ENCODE measurements around the gene TARP.

Gene TARP

DNA sequence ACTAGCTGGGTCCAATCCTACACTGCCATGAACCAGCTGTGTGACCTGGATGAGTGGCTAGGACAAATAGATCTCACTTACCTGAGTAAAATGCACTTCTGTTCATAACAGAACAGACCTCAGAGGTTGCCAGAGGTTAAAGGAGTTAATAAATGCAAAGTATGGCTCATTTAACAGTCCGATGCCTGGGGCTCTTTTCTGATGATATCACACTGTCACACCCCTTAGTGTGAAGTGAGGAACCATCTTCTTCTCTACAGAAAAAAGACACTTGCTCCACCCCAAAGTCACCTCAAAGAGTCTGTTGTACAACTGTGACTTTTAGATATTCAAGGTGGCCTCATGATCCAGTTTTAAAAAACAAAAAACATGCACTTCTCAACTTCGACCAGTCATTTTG lies 21.5 kb upstream of the TARP start:
- no peak for DNase-seq (ENCODE audit: low spot score)
- no peak for TF ChIP-seq CTCF (IDR thresholded peaks at IDR 0.05; ENCODE audit: borderline replicate concordance, control extremely low read depth, extremely low read depth, insufficient read depth, missing control alignments)
- in situ Hi-C loops (cut with MboI; ENCODE audit: low sequenced_read_pairs, unreplicated experiment): no loop called here

DNA sequence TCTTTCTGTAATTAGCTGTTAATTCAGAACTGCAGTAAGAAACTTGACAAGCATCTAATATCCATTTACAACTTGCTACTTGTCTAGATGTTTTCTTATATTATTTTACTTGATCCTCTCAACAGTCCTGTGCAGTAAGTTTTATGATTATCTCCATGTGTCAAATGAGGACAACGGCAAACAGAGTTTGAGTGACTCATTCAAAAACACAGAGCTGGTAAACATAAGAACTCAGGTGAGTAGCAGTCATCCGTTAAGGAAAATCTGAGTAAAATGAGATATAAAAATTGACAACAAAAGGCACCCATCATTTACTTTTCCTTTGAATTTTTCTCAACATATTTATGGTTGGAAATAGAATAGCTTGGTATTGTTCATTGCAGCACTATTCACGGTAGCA lies 19.0 kb upstream of the TARP start:
- no peak for TF ChIP-seq CTCF (IDR thresholded peaks at IDR 0.05; ENCODE audit: borderline replicate concordance, control extremely low read depth, extremely low read depth, insufficient read depth, missing control alignments)
- no peak for DNase-seq (ENCODE audit: low spot score)
- in situ Hi-C loops (cut with MboI; ENCODE audit: low sequenced_read_pairs, unreplicated experiment): no loop called here

- DNase-seq (ENCODE audit: low spot score): no peak
- TF ChIP-seq CTCF (IDR thresholded peaks at IDR 0.05; ENCODE audit: borderline replicate concordance, control extremely low read depth, extremely low read depth, insufficient read depth, missing control alignments): no peak
- in situ Hi-C loops (cut with MboI; ENCODE audit: low sequenced_read_pairs, unreplicated experiment): no loop called here
Observed at GRCh38 chr7:38291650-38292049, 18.2 kb upstream of the TARP start.

- in situ Hi-C loops (cut with MboI; ENCODE audit: low sequenced_read_pairs, unreplicated experiment): no loop called here
- DNase-seq (ENCODE audit: low spot score): no peak
Observed at GRCh38 chr7:38291117-38291647, 17.7 kb upstream of the TARP start.

GRCh38 chr7:38284553-38284952 lies 11.1 kb upstream of the TARP start:
- TF ChIP-seq CTCF (IDR thresholded peaks at IDR 0.05; ENCODE audit: borderline replicate concordance, control extremely low read depth, extremely low read depth, insufficient read depth, missing control alignments): no peak
- no peak for DNase-seq (ENCODE audit: low spot score)
- in situ Hi-C loops (cut with MboI; ENCODE audit: low sequenced_read_pairs, unreplicated experiment): no loop called here

More at GRCh38 chr7:38291117-38291647, 17.7 kb upstream of the TARP start:
- no peak for TF ChIP-seq CTCF (IDR thresholded peaks at IDR 0.05; ENCODE audit: borderline replicate concordance, control extremely low read depth, extremely low read depth, insufficient read depth, missing control alignments)

- in situ Hi-C loops (cut with MboI; ENCODE audit: low sequenced_read_pairs, unreplicated experiment): no loop called here
- no peak for DNase-seq (ENCODE audit: low spot score)
Observed at GRCh38 chr7:38283809-38284208, 10.4 kb upstream of the TARP start.

More at GRCh38 chr7:38283809-38284208, 10.4 kb upstream of the TARP start:
- no peak for TF ChIP-seq CTCF (IDR thresholded peaks at IDR 0.05; ENCODE audit: borderline replicate concordance, control extremely low read depth, extremely low read depth, insufficient read depth, missing control alignments)

Data from GM13976 (cell line).